IPS DF 4.7 (cell line): Measurements from ENCODE around the gene CNKSR3.

Source experiments
- DNase-seq: peaks from one replicate; pipeline ENCODE4 v3.0.0-alpha.2; 2013; ENCODE audit warnings: low spot score; ENCODE audit errors: extremely low read depth

The CNKSR3 gene

GRCh38 chr6:154502553-154502952, 7.9 kb downstream of the CNKSR3 start:
- DNase-seq, result no peak

DNA sequence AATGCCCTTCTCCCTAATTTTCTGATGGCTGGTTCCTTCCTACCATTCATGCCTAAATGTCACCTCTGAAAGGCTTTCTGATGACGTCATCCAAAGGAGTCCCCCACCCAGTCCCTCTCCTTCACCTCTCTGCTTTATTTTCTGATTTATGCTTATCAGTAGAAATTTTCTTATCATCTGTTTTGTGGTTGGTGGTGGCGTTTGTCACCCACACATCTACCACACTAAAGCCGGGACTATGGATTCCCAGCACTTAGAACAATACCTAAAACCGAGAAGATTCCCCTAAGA, 9.0 kb downstream of the CNKSR3 start:
- no peak for DNase-seq

- no peak for DNase-seq
Observed at GRCh38 chr6:154500769-154501577, 9.5 kb downstream of the CNKSR3 start.

DNA sequence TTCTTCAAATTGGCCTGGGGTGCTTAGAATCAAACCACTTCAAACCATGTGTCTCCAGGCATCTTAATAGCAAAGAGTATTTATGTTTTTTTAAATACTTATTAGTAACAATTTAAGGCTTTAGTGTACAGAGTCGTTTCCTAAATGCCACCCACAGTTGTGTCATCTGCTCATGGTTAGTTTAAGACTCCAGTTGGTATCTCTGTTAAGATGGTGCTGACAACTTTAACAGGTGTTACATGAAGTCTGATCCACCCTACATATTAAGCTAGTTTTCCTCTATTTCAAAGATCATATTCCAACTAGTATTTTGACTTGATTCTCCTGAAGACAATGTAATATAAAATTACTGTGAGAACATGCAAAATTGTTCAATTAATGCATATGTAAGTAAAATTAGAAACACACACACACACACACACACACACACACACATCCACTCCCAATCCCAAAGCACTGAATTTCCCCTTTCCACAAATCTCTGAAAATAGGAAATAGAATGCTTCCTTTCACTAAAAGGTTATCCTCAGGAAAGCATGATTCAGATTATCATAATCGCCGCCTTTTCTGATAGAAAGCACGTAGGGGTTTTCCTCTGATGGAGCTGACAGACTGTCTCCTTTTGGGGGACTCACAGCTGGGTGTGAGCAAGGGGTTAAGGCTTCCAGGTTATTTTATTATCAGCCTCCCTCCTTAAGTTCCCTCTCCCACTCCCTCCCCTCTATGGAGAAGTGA, 10.5 kb downstream of the CNKSR3 start:
- DNase-seq, result no peak

DNA sequence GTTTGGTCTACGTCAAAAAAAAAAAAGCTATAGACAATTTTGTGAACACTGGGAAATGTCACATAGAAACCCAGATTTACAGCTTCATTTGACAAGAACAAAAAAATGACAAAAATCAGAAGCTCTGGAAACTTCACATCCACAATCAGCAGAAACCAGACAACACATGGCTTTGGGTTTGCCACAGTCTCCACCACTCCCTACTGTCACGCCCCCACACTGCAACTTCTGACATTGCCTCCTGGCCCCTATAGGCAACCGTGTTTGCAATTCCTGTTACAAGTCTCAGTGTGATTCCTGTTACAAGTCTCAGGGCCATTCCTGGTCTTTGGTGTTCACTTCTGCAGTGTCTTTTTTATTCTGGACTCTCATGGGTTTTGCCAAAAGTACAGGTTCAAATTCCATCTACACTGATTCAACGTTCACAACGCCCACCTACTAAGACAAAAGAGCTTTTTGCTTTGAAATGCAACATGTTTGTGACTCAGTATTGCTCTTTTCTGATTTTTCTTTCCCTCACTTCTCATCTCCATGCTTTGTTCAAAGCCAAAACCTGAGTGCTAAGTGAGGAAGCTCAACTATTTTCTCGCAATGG, 12.0 kb downstream of the CNKSR3 start:
- no peak for DNase-seq

DNA sequence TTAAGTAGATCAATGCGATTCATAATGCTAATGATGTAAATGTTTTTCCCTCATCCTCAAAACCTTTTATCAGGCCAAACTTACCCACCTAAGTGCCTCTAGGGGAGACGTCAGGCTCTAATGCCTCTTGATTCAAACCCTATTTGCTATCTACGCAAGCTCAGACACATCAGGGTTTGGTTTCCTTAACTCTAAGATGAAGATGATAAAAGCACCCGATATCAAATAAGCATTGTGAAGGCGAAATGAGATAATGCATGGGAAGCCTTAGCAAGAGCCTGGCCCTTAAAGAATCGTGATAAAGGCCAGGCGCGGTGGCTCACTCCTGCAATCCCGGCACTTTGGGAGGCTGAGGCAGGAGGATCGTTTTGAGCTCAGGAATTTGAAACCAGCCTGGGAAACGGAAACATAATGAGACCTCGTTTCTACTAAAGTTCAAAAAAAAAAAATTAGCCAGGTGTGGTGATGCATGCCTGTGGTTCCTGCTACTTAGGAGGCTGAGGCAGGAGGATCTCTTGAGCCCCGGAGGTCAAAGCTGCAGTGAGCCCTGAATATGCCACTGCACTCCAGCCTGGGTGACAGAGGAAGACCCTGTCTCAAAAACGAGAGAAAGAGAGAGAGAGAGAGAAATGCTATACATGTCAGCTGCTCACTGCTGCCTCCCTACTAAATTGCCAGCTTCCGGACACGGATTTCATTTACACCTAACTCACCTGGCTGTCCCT, 13.5 kb downstream of the CNKSR3 start:
- no peak for DNase-seq

DNA sequence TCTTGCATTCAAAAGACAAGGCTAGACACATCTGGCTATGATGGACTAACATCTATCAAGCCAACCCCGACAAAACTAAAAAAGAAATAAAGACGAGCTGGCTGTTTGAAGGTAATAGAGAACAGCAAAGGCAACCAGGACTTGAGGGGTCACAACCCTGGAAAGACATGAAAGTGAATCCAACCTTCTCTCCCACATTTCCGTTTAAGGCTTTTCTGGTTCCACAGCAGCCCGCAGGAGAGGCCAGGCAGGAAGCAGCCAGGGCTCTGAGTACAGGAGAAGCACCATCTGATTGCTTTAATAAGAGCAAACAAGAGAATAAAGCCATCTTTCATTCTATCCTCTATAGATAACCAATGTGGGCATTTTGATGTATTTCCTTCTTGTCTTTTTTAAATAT, 14.3 kb downstream of the CNKSR3 start:
- no peak for DNase-seq

DNA sequence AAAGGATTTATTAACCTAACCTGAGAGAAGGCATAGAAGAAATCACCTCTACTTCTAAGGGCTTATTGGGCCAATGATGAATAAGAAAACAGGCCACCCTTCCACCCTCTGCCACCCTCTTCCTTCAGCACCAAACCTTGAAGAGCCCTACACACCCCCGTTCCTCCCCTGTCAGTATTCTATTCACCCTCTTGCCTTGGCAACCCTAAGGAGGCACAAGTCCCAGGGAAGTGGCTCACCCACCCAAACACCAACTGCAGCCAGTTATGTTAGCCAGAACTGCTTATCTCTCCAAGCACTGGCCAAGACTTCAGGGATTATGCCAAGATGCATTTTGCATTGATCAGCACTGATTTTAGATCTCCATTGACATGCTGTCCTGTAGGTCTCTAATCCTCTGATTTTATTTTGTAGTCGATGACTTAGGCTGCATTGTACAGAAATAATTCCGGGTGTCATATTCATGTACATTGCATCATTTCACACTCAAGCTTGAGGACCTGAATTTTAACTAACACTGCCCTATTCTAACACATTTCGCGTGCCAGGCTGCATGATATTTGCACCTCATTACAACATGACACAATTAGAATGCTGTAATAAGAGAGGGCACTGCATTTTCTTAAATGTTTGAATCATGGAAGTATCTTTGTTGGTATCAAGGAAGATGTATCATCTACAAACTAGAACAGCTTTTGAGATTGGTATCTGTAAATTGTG, 15.7 kb downstream of the CNKSR3 start:
- DNase-seq, result no peak

DNA sequence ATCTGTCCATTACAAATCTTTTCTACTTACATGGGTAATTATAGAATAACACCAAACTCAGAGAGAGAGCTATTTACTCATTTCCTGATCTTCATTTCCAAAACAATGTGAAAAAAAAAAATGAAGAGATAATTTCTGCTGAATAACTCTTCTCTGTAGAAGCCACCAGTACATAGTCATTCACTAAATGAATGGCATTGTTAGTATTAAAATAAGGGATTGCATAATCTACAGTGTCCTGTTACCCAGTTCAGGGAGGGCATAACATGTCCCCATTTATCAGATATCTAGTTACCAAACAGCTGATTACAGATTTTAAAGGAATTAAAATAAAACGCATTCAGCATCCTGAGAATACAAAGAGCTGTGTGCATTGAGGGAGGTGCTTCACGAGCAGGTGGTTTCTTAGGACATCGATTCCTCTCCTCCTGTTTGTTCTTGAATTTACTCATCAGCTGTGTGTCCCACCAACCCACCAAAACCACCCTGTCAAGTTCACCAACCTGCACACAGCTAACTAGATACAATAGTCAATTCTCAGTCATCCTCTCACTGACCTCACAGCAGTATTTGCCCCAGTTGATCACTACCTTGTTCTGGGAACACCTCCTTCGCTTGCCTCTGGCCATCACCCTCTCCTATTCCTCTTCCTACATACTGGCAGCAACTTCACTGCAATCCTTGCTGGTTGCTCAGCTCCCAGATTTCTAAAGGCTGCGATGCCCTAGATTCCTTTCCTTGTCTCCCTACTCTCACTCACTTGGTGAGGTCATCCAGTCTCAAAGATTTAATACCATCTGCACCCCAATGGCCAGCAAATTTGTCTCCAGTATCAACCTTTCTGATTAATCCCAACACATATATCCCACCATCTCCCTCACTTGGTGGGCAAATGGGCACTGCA, 18.7 kb downstream of the CNKSR3 start:
- no peak for DNase-seq

DNA sequence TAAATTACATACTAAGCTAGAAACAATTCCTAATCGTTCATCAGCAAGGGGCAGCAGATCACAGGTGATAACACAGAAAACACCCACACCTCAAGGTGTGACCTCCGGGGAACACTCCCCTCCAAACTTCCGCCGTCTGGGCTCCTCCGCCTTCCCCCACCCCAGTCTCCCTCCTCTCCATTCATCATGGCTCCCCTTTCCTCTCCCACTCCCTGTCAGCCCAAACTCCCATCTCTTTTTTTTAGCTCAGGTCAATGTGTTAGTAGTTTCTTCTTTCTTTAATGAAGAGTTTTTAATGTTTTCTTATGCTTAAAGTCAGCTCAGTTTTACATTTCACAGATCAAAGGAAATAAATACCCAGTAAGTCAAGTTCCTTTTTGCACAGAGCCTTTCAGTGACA, 20.7 kb downstream of the CNKSR3 start:
- DNase-seq, result no peak

- DNase-seq, result no peak
Observed at GRCh38 chr6:154488802-154489437, 21.6 kb downstream of the CNKSR3 start.

- no peak for DNase-seq
Observed at GRCh38 chr6:154488248-154488593, 22.3 kb downstream of the CNKSR3 start.

- no peak for DNase-seq
Observed at GRCh38 chr6:154487367-154488247, 22.9 kb downstream of the CNKSR3 start.

DNA sequence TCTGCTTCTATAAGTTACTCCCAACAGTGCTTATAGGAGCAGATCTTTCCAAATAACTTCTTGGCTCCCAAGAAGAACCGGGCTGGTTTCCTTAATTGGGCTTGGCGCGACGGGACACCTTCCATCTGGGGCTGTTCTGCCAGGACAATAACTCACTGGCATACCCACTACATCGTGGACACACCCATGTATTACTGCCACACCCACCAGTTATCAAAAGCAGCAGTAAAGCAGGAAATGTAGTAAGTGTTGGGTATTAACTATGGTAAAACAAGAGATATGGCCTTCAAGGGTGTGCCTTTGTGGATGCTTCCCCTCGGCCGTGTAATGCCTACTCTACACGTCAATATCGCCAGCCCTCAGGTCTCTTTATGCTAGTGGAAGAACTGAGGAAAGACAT, 24.7 kb downstream of the CNKSR3 start:
- DNase-seq, result no peak

- DNase-seq, result no peak
Observed at GRCh38 chr6:154484942-154485341, 25.5 kb downstream of the CNKSR3 start.

- no peak for DNase-seq
Observed at GRCh38 chr6:154482858-154483257, 27.6 kb downstream of the CNKSR3 start.

GRCh38 chr6:154481521-154482013, 28.9 kb downstream of the CNKSR3 start:
- no peak for DNase-seq

DNA sequence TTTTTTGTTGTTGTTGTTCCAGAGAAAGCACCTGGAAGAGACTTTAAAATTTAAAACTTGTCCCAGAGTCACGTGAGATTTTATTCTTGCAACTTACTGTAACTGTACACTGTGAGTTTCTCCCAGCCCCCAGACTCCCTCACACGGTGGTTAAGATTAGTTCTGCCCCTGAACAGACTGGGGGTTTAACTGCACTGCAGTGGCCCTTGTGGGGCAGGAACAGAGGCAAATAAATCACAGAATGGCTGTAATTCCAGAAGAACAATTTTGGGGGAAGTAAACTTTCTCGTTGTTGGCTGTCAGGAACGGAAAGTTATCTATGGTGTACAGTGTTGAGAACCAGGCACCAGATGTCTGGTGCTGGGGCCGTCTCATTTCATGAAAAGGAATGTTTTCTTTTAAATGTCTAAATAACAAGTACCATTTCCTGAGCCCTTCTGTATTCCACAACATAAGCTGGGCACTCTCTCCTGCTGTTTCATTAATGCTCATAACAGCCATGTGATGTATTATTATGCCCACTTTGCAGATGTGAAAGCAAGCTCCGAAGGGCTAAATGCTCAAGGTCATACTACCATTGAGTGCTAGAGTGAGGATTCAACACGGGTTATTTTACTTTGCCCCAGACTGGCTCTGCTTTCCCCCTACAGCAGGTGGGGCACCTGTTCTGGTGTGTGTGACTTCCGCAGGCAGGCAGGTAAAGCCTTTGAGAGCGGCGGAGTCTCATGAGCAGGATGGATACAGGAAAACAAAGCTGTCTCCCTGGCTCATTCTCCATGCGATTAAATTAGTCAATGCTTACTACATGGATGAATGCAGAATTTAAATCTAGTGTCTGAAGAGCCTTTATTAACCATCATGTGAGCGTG, 30.5 kb downstream of the CNKSR3 start:
- no peak for DNase-seq
